Measurements from ENCODE around the gene NLRX1.
"Not testable (repeated sequence)": the region's sequence is repeated elsewhere in the genome, so short reads cannot be mapped to it uniquely, and the experiment has no call there.

NLRX1 gene, protein sequence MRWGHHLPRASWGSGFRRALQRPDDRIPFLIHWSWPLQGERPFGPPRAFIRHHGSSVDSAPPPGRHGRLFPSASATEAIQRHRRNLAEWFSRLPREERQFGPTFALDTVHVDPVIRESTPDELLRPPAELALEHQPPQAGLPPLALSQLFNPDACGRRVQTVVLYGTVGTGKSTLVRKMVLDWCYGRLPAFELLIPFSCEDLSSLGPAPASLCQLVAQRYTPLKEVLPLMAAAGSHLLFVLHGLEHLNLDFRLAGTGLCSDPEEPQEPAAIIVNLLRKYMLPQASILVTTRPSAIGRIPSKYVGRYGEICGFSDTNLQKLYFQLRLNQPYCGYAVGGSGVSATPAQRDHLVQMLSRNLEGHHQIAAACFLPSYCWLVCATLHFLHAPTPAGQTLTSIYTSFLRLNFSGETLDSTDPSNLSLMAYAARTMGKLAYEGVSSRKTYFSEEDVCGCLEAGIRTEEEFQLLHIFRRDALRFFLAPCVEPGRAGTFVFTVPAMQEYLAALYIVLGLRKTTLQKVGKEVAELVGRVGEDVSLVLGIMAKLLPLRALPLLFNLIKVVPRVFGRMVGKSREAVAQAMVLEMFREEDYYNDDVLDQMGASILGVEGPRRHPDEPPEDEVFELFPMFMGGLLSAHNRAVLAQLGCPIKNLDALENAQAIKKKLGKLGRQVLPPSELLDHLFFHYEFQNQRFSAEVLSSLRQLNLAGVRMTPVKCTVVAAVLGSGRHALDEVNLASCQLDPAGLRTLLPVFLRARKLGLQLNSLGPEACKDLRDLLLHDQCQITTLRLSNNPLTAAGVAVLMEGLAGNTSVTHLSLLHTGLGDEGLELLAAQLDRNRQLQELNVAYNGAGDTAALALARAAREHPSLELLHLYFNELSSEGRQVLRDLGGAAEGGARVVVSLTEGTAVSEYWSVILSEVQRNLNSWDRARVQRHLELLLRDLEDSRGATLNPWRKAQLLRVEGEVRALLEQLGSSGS

DNA sequence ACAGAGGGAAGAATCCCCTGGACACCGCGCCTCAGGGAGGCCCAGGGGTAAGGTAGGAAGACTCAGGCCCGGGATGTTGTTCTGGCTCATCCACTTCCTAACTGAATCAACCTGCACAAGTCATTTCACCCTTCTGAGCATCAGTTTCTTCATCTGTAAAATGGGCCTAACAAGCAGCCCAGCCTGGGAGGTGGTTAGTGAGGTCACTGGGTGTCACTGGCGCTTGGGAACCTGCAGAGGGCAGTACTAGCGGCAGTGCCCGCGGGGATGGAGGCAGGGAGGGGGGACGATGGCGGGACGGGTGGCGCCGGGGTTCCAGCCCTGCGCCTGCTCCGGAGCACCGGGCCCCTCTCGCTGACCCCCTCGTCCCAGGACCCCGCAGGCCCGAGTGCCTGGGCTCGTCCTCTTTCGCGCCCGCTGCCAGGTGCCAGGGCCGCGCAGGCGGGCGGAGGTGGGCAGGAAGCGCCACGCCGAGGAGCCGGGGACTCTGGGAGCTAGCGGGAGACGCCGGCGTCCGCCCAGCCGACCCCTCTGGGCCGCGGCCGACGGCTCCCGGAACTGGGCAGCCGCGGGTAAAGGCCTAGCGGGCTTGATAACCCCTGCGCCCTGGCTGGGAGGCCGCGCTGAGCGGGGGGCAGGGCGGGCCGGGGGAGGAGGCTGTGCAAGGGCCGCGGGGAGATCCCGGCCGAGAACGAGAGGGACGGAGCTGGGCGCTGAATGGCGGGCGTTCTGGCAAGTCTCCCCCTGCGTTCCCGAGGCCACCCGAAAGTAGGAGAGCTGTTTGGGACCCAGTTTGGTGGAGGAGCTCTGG lies at the start of gene NLRX1:
NLRX1 (plus strand) TSS at position 255 of the 811 bp plus-strand sequence. CDS start 2,679 bp downstream, outside the sequence.
- DNase-seq: peak; percentile 91

DNA sequence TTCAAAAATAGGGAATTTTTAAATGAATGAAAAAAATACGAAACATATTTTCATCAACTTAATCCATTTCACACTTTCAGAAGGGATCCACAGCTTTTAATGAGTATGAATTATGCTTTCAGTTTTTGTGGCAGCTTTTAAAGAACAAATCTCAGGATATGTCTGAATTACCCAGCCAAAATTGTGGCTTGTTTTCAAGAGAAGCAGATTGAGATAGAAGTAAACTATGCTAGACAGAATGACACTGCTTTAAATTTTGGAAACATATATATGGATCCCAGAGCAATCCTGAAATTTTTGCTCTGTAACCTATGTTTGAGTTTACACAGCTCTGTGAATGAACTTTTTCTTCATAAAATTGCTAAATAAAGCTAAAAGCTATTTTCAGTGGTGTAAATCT lies 49.6 kb upstream of the NLRX1 start:
- no peak for DNase-seq

DNA sequence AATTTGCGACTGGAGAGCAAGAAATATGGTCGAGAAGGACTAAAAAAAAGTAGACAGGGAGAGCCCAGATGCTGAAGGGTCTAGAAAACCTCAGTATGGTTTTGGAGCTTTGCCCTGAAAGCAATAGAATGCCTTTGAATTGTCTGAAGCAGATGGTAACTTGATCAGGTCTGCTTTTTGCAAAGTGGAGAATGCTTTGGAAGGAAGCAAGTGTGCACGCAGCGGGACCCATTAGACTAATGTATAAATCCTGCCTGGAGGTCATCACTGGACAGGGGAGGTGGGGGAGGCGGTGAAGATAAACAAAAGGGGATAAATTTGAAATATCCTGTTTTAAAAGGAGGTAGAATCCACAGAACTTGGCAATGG lies 47.9 kb upstream of the NLRX1 start:
- no peak for DNase-seq

DNA sequence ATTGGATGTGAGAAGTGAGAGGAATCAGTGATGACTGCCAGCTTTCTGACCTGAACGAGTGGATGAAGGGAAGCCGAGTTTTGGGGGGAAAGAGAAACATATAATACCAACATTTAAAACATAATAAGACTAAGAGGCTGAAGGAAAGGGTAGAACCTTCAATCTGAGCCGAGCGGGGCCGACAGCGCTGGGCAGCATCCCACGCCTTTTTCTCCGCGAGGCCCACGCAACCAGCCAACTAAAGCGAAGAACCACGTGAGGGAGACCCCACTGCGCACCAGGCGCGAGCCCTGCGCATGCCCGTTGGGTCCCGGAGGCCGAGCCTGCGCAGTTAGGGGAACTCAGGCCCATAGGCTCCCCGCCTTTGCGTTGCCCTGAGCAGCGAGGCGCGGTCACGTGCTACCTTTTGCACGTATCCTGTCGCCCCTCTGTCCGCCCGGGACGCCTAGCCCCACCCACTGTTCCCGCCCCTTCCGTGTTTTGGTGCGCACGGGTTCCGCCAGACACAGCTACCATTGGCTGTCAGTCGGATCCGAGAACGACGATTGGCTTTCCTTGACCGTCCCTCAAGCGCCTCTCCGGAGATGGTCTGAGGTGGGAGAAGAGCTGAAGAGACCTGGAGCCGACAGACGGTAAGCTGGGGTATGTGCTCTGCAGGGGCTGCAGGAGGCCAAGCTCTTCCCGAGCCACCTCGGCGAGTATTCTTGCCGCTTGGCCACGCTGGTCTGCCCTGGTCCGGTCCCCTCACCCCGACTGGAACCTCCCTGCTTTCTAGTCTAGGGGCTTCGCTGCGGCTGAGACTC lies 47.3 kb upstream of the NLRX1 start, which contains the start of gene HINFP:
HINFP (plus strand) TSS at position 573 of the 803 bp plus-strand sequence. CDS start 5,365 bp downstream, outside the sequence.
- peak; percentile 100 for DNase-seq

DNA sequence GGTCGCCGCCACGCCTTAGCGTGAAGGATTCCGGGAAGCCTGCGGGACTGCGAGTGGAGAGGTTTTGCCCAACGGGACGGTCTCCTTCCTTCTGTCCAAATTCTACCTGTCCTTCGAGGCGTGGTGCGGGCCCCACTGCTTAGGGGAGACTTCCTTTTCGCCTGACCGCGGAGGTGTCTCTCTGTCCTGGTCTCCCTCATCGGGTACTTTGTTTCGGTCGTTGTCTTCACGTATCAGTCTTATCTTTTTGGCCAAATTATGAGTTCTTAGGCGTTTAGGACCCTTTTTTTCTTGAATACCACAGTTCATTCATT lies 46.8 kb upstream of the NLRX1 start:
- DNase-seq: no peak

DNA sequence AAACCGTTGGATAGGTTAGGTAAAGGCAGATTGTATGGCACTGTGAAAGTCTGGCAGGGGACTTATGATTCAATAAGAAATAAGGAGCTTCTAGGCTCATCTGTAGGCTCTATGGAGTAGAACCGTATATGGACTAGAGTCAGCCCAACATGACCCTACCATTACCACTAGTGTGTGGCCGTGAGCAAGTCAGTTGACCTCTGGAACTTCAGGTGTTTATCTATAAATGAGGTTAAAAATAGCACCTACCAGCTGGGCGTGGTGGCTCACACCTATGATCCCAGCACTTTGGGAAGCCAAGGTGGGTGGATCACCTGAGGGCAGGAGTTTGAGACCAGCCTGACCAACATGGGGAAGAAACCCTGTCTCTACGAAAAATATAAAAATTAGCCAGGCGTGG lies 42.7 kb upstream of the NLRX1 start:
- no peak for DNase-seq

DNA sequence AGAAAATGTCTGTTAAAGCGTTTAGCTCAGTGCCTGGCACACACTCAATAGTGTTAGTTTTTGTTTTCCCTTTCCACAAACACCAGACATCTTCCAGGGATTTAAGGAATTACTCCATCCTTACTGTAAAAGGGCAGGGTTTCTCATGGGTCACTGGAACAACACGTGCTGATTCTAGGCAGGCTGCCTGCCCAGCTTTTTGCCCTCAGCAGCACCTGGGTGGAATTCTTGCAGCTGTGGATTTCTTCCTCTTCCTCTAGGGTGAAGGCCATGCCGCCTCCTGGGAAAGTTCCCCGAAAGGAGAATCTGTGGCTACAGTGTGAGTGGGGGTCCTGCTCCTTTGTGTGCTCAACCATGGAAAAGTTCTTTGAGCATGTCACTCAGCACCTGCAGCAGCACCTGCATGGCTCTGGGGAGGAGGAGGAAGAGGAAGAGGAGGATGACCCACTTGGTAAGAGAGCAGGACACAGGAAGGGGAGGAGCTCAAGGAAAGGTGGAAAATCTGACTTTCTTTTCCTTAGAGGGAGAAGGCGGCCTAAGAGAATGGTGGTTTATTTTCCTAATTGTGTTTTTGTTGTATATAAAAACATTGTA lies 41.8 kb upstream of the NLRX1 start:
- no peak for DNase-seq

DNA sequence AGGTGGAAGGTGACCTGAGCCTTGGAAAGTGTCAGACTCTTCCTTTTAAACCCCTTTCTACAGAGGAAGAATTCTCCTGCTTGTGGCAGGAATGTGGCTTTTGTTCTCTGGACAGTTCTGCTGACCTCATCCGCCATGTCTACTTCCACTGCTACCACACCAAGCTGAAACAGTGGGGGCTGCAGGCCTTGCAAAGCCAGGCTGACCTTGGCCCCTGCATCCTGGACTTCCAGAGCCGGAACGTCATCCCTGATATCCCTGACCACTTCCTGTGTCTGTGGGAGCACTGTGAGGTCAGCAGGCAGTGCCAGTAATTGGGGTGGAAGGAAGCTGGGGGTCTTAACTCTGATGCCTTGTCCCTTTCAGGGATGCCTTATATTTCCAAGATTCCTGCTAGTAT lies 37.9 kb upstream of the NLRX1 start:
- DNase-seq: no peak

DNA sequence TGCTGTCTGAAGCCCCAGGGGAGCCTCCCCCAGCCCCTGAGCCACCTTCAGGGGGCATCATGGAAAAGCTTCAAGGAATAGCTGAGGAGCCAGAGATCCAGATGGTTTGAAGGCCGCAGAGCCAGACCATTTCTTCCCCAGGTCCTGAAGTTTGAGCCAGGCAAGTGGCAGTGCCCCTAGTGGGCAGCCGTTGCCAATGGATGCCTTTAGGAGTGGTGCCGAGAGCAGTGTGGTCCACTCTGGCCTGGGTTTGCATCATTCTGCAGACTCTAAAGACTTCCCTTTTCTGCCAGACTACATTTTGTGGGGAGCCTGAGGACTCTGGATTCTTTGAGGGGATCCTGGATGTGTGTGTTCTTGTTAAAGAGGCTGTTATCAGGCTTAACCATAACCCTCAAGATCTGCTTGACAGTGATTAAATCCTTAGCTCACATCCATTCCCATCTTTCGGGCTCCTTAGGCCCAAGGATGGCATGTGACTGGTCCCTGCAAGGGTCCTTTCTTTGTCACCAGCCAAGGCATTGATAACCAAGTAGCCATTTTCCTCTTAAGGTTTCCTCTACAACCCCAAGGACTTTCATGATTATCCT lies 34.0 kb upstream of the NLRX1 start:
- no peak for DNase-seq

DNA sequence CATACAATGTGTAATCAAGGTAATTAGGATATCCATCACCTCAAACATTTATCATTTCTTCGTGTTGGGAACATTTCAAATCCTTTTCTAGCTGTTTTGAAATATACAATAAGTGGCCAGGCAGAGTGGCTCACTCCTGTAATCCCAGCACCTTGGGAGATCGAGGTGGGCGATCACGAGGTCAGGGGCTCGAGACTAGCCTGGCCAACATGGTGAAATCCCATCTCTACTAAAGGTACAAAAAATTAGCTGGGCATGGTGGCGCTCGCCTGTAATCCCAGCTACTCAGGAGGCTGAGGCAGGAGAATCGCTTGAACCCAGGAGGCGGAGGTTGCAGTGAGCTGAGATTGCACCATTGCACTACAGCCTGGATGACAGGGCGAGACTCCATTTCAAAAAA lies 29.2 kb upstream of the NLRX1 start:
- not testable (repeated sequence) for DNase-seq

DNA sequence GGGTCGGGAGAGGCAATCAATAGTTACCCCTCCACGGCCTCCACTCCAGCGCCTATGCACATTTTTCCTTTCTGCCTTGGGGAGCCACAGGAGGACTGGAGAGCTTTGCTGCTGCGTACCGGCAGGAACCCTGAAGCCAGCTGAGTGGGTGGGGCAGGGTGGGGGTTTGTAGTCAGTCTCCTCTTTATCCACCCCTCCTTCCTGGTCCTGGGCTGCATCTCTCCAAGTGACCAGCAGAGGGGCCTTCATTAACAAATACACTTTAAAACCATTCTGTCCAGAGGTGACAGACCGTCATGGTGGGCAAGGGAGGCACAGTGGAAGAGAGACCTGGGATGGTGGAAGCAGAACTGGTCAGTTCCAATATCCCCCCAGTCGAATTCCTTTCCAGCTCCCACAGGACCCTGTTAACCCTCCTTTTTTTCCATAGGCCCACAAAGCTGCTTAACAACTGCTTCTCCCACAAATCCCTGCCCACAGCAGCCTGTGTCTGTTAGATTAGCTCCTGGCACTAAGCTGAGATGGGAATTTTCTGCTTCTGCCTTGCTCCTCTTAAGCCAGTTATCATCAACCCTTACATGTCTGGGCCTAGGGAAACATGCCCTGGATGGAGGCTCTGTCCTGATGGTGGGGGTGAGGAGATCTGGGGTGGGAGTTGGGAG lies 23.6 kb upstream of the NLRX1 start:
- peak; percentile 46 for DNase-seq

DNA sequence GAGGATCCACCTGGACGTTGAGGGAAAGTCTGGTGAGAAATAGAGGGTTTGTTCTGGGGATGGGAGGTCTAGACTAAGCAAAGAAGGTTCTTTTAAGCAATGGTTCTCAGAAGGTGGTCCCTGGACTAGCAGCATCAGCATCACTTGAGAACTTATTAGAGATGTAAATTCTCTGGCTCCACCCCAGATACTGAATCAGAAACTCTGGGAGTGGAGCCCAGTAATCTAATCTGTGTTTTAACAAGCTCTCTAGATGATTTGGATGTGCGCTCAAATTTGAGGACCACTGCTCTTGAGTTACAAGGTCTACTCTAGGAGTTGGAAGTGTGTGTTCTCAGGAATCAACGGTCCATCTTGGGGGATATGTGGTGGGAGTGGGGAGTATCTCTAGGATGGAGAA lies 23.0 kb upstream of the NLRX1 start:
- DNase-seq: no peak

DNA sequence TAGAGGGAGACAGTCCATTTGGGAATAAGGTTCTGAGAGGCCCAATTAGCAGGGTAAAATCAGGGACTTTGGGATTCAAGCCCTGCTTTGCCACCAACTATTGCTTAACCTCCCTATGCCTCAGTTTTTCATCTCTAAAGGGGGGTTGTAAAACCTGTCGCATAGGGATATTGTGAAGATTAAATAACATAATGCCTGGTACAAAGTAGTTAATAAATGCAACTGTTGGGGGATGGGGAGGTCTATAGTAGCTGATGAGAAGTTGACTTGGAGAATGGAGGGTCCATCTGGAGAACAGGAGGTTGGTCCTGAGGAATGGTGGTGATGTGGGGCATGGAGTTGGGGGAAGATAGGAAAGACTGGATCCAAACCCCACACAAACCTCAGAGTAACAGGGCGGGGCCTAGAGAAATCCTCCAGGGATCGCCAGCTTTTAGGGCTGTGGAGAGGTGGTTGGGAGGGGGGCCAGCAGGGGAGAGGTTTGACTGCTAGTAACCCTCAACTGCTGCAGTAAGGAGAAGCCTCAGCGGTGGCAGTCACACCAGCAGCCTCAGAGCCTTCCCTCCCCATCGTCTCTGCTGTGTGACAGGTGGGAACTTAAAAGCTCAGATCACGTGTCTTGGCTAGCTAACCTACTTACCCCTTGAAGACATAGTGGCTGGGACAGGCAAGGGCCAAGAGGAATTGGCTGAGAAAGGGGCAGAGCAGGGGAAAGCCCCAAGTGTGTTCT lies 20.8 kb upstream of the NLRX1 start:
- no peak for DNase-seq

DNA sequence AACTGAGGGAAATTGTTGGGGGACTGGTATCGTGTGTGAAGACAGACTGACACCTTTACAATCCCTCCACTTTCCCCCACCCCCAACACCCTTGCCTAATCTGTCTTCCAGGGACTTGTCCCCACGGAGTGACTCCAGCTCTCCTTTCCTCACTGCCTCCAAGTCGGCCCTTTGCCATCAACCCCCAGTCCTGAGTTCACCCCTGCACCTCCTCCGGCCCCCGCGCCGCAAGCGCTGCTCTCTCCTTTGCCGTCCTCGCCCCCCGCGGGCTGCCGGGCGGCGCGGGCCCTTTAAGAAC lies 19.9 kb upstream of the NLRX1 start:
- no peak for DNase-seq

DNA sequence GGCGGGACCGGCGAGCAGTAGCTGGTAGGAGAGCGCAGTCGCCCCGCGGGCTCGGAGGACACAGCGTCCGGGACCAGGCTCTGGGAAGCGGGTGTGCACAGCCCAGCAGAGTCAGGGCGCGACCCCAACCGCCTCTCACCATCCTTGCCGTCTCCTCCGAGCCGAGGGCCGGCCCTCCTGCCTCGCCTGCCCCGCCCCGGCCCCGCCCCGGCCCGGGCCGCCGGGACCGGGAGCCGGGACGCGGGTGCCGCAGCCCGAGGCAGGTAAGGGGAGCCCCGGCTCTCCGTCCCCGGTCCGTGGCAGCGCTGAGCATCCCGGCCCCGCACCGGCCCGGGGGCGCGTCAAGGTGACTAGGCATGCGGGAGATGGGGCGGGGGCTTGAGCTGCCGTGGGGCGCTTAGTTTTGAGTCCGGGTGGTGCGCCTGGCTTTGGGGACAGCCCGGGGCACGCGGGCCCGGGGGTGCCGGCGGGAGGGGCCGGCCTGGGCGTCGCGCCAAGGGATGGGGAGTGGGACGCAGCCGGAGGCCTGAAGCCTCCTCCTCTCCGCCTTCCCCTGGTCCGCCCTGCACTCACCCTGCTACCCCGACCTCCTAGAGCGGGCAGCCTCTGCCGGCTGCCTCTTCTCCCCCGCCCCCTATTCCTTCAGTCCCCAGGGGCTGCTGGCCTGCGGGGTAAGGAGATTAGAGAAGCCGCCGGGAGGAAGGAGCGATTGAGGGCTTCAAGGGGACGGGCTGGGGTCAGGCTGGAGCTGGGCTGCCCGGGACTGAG lies 19.3 kb upstream of the NLRX1 start, which contains the start of gene ABCG4:
ABCG4 (plus strand) TSS at position 35 of the 768 bp plus-strand sequence. CDS start 914 bp downstream, outside the sequence.
- DNase-seq: peak; percentile 47

DNA sequence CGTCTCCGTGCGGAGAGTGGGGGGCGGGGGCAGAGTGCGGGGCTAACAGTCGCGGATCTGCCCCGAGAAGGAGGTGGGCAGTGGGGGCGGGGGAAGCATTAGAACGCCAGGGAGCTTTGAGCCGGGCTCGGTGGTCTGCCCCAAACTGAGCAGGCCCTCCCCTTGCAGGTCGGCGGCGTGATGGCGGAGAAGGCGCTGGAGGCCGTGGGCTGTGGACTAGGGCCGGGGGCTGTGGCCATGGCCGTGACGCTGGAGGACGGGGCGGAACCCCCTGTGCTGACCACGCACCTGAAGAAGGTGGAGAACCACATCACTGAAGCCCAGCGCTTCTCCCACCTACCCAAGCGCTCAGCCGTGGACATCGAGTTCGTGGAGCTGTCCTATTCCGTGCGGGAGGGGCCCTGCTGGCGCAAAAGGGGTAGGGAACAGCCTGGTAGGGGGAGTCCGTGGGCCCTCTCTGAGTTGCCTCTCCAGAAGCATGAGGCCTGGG lies 18.7 kb upstream of the NLRX1 start:
- DNase-seq: no peak

DNA sequence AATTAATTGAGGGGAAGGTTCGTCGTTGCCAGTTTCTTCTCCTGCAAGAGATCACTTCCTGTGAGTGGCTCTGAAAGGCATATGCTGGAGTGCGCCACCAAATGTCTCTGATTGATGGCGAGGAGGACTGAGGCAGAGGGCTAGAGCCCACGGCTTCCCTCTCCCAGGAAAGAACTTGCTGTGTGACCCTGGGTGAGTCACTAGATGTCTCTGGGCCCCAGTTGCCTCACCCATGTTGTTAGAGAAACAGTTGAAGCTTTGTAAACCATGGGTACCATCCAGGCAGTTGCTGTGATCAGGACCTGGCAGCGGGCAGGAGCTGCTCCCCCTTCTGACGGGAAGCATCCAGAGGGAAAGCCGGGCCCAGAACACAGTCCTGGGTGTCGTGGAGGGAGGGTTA lies 16.5 kb upstream of the NLRX1 start:
- no peak for DNase-seq

DNA sequence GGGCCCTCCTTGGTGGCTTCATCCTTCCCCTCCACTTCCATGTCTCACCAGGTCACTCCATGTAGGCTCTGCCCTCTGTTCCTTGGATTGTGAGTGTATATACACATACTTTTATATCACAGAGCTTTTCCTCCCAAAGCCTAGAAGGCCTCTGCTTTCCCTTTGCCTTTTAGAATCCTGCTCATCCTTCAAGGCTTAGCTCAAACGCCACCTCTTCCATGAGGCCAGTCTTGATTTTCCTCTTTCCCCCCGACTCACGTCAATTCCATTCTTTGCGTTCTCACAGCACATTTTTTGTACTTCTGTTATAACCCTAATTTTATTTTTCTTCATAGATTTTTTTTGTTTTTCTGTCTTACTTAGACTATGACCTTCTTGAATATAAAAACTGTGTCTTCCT lies 15.9 kb upstream of the NLRX1 start:
- no peak for DNase-seq

Measured in stimulated activated CD4-positive, alpha-beta T cell treated with anti-CD3 and anti-CD28 coated beads, Interleukin-15, amount 100 ng/mL, for 24 hours (primary cell).